Measurements from ENCODE around the gene MDGA2.

Gene MDGA2

GRCh38 chr14:47235619-47236018 lies 439.8 kb downstream of the MDGA2 start:
- no peak overlapping the region for H3K4me3 ChIP-seq (ENCODE audit: control insufficient read depth, low read depth, low read length)
- TF ChIP-seq, protein P1, sequence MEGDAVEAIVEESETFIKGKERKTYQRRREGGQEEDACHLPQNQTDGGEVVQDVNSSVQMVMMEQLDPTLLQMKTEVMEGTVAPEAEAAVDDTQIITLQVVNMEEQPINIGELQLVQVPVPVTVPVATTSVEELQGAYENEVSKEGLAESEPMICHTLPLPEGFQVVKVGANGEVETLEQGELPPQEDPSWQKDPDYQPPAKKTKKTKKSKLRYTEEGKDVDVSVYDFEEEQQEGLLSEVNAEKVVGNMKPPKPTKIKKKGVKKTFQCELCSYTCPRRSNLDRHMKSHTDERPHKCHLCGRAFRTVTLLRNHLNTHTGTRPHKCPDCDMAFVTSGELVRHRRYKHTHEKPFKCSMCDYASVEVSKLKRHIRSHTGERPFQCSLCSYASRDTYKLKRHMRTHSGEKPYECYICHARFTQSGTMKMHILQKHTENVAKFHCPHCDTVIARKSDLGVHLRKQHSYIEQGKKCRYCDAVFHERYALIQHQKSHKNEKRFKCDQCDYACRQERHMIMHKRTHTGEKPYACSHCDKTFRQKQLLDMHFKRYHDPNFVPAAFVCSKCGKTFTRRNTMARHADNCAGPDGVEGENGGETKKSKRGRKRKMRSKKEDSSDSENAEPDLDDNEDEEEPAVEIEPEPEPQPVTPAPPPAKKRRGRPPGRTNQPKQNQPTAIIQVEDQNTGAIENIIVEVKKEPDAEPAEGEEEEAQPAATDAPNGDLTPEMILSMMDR (conservative IDR thresholded peaks at IDR 0.05; ENCODE audit: control insufficient read depth, insufficient read depth, low read depth, low read length) = no peak
- DNase-seq (ENCODE audit: low read depth) = no peak

DNA sequence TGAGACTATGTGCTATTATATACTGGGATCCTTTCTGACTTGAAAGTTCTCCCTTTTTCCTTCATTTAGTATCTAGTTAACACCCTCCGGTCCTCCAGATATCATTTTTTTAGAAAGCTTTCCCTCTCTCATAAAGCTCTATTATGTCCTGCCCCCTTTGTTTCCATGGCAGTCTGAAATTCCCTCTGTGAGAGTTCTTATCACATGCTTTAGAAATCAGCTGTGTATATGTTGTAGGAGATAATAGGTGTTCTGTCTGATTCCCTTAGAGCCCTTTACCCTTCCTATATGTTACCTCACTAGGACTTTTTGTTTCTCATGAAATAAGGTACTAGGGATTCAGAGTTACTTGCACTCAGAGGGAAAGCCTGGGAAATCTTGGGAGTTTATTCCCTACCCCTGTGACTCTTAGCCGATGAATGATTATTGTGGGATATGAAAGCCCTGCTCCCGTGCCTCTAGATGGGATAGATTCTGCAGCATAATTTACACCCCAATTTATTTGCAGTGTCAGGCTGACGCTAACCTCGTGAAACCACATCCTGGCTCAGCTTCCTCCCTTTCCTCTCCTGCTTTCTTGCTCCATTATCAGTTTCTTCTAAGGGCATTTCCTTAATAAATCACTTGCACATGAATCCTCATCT lies 448.4 kb downstream of the MDGA2 start:
- TF ChIP-seq, protein P1 (conservative IDR thresholded peaks at IDR 0.05; ENCODE audit: control insufficient read depth, insufficient read depth, low read depth, low read length) = no peak
- DNase-seq (ENCODE audit: low read depth) = no peak
- H3K4me3 ChIP-seq (ENCODE audit: control insufficient read depth, low read depth, low read length) = no peak overlapping the region

DNA sequence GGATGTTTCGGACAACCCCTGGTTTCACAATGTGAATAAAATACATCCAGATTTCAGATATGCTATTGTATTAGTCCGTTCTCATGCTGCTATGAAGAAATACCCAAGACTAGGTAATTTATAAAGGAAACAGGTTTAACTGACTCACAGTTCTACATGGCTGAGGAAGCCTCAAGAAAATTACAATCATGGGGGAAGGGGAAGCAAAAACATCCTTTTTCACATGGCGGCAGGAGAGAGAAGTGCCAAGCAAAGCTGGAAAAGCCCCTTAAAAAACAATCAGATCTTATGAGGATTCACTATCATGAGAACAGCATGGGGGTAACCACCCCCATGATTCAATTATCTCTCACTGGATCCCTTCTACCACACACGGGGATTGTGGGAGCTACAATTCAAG lies 451.7 kb downstream of the MDGA2 start:
- TF ChIP-seq, protein P1 (conservative IDR thresholded peaks at IDR 0.05; ENCODE audit: control insufficient read depth, insufficient read depth, low read depth, low read length) = no peak
- no peak for DNase-seq (ENCODE audit: low read depth)
- H3K4me3 ChIP-seq (ENCODE audit: control insufficient read depth, low read depth, low read length) = no peak overlapping the region

GRCh38 chr14:47220096-47220495 lies 455.3 kb downstream of the MDGA2 start:
- TF ChIP-seq, protein P1 (conservative IDR thresholded peaks at IDR 0.05; ENCODE audit: control insufficient read depth, insufficient read depth, low read depth, low read length) = no peak
- DNase-seq (ENCODE audit: low read depth) = no peak
- no peak overlapping the region for H3K4me3 ChIP-seq (ENCODE audit: control insufficient read depth, low read depth, low read length)

DNA sequence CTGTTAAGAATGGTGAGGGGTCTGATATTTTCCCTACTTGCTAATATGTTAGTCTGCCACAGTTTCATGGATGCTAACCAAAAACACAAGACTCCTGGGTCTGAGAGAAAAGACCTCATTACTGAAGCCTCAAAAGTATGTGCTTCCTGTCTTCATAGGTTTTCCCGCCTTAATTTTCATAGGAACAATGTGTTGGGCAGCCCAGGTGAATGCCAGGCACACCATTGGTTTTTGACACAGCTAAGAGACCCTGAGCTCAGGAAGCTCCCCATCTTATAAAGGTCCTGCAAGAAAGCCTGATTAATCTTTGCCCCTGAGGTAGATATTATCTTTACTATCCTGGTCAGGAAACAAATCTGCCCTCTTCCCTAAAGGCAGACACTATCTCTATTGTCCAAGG lies 464.1 kb downstream of the MDGA2 start:
- no peak overlapping the region for H3K4me3 ChIP-seq (ENCODE audit: control insufficient read depth, low read depth, low read length)
- DNase-seq (ENCODE audit: low read depth) = no peak
- TF ChIP-seq, protein P1 (conservative IDR thresholded peaks at IDR 0.05; ENCODE audit: control insufficient read depth, insufficient read depth, low read depth, low read length) = no peak

- TF ChIP-seq, protein P1 (conservative IDR thresholded peaks at IDR 0.05; ENCODE audit: control insufficient read depth, insufficient read depth, low read depth, low read length) = no peak
- no peak overlapping the region for H3K4me3 ChIP-seq (ENCODE audit: control insufficient read depth, low read depth, low read length)
- DNase-seq (ENCODE audit: low read depth) = no peak
Measured at GRCh38 chr14:47210099-47210498, 465.3 kb downstream of the MDGA2 start.

DNA sequence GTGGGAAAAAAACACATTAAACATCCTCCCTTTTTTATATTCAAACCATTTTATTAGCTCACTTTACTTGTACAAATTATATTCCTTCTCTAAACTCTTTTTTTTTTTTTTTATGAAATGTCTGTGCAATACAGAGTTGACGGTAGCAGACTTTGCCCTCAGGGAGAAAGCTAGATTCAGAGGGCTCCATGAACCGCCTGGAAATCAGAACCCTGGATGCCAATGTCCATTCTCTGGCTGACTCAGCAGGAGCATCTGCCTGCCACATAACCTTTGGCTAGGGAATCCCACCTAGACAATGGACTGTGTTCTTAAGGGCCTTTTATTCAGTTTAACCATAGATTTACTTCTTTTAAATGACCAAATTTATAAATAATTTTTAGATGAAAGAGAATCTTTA lies 467.0 kb downstream of the MDGA2 start:
- no peak for DNase-seq (ENCODE audit: low read depth)
- TF ChIP-seq, protein P1 (conservative IDR thresholded peaks at IDR 0.05; ENCODE audit: control insufficient read depth, insufficient read depth, low read depth, low read length) = no peak
- no peak overlapping the region for H3K4me3 ChIP-seq (ENCODE audit: control insufficient read depth, low read depth, low read length)
